ENCODE results near the gene CCL13.

Gene CCL13

DNA sequence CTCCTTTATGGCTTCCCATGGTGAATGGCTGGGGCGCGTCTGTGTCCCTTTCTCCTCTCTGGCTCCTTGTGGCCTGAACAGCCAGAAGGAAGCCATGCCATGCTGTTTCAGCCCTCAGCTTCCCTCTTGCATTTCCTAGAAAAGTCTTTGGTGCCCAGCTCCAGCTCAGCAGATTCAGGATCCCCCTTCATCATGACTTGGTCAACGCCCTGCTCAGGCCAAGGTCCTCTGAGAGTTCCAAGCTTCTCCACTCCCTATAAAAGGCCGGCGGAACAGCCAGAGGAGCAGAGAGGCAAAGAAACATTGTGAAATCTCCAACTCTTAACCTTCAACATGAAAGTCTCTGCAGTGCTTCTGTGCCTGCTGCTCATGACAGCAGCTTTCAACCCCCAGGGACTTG, at the start of gene CCL13:
Gene CCL13, plus strand, starts transcription at position 287 of the 400 bp plus-strand sequence. Its CDS starts 47 bp downstream, at position 334.
- TF ChIP-seq CTCF (conservative IDR thresholded peaks at IDR 0.05), result no peak
- H3K27ac ChIP-seq, result no peak within 1 kb of the TSS

DNA sequence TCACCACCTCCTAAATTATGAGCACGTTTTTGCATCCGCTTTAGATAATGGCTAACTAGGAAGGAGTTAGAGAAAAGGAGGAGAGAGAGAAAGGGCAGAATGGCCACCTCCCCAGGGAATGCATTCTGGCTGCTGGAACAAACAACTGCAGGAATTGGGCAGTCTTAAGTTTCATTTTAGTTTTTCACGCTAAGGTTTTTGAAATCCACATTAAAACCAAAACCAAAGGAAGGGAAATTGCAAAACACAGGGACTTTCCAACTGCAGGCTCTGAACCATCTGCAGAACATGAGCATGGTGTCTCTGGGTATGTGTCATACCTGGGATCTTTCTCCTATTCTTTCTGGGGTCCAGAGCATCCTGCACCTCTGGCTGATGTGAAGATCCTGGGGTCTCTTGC, 49.2 kb upstream of the CCL13 start:
- no peak overlapping the region for H3K27ac ChIP-seq
- TF ChIP-seq CTCF (conservative IDR thresholded peaks at IDR 0.05), result no peak

DNA sequence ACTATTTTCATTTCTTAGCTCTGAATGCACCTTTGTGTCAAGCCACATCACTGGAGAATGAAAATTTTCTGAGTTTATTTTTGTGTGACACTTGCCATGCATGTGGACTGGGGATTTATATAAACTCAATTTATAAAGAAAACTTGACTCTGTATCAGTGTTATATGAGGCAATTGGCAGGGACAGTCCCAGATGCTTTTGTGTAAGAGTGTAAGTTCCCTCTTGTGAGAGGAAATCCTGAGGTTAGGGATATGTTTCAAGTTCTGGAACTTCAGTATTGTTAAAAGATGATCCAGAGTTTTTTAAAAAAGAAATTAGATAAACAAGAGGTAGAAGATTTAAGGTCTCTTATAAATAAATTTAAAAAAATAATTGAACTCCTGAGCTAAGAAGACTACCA, 47.9 kb upstream of the CCL13 start:
- H3K27ac ChIP-seq, result no peak overlapping the region

GRCh38 chr17:34311291-34311690, 45.0 kb upstream of the CCL13 start:
- H3K27ac ChIP-seq, result no peak overlapping the region
- TF ChIP-seq CTCF (conservative IDR thresholded peaks at IDR 0.05), result no peak

More for the DNA sequence above, 47.9 kb upstream of the CCL13 start:
- no peak for TF ChIP-seq CTCF (conservative IDR thresholded peaks at IDR 0.05)

DNA sequence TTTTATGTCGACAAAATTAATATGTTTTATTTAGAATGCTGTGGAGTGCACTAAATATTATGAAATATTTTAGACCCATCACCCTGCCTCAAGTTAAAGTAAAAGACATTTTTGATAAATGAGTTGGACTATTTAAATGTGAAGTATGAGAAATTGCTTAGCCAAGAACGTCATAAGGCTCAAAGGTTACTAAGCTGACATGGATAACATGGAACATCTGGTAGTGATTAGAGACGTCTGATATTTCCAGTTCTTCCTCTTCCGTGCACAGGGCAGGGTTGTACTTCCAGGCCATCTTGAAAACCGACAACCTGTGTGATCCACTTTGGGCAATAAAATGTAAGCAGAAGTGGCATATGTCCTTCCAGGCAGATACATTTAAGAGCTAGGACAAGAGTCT, 44.2 kb upstream of the CCL13 start:
- no peak for TF ChIP-seq CTCF (conservative IDR thresholded peaks at IDR 0.05)
- no peak overlapping the region for H3K27ac ChIP-seq

DNA sequence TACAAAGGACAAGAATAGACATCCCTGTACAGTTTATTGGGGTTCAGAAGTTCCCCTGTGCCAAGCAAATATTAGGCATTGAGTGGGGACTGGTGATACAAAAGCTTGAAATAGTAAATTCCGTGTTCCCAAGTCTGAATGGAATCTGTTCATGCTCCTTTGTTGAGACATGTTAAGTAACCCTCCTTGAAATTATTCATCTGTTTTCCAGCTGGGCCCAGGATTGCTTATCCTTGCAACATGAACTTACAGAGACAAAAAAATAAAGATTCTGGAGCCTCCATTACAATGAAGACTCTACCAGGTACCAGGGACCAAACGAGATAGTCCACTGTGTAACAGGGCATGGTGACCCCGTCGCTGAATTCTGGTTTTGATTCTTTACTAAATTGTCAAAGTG, 43.1 kb upstream of the CCL13 start:
- no peak overlapping the region for H3K27ac ChIP-seq
- no peak for TF ChIP-seq CTCF (conservative IDR thresholded peaks at IDR 0.05)

DNA sequence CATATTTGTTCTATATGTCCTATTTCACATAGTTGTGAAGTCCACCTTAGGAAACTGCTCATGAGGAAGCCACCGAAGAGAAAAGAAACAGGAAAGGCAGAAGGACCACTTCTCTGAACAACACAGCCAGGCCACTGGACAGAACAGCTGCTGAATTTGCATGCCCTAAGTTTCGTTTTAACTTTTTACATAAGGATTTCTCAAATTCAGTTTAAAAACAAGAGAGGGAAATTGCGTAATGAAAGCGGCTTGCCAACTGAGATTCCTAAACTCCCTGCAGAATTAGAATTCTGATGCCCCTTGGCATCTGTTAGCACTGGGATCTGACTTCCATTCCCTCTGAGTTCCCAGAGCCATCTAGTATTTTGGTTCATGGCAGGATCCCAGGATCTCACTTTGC, 42.0 kb upstream of the CCL13 start:
- TF ChIP-seq CTCF (conservative IDR thresholded peaks at IDR 0.05), result no peak
- H3K27ac ChIP-seq, result no peak overlapping the region

DNA sequence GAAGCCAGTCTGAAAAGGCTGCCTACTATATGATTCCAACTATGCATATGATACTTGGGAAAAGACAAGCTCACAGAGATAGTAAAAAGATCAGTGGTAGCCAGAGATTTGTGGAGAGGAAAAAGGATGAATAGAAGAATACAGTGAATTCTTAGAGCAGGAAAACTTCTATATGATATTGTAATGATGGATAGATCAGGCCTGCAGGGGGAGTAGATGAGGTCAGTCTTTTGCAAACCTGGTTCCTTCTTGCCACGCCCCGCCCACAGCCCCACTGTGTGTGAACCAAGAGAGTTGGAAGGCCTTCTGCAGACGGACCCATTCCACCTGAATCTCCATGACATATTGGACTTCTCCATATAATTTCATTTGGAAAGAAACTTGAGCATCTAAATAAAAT, 37.8 kb upstream of the CCL13 start:
- no peak overlapping the region for H3K27ac ChIP-seq
- TF ChIP-seq CTCF (conservative IDR thresholded peaks at IDR 0.05), result no peak; the same call in 1 of the 2 replicates
